ENCODE measurements around the gene NR2C2.
A peak's percentile ranks its signal among the peaks of the same experiment; 100 is the strongest.

Gene NR2C2

DNA sequence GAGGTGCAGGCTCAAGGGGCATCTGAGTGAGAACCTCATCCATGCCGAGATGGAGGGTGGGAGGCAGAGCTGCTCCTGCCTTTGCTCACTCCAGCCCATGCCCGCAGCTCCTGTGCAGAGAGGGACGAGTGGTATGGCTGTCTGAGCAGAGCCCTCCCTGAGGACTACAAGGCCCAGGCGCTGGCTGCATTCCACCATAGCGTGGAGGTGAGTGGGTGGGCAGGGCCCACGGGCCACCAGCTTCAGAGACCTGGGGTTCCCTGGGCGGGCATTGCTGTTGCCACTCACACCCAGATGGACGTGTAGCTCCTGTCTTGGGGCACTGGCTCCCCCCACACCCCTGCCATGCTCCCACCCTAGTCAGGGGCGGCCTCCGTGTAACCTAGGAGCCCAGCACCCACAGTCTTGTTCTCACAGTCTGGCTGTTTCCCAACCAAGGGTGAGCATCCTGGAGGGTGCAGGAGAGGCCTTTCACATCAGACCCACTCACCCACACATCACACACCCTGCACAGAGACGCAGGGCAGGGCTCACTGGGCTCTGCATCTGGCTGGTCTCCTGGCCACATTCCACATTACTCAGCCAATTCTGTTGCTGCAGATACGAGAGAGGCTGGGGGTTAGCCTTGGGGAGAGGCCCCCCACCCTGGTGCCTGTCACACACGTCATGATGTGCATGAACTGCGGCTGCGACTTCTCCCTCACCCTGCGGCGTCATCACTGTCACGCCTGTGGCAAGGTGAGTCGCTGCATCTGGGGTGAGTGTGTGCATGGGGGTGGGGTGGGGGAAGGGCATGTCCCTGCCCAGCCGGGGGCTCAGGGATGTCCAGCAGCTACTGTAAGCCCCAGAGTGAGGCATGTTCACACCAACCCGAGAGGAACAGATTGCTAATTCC lies 25.3 kb upstream of the NR2C2 start:
- no peak for DNase-seq (ENCODE audit: low spot score)

DNA sequence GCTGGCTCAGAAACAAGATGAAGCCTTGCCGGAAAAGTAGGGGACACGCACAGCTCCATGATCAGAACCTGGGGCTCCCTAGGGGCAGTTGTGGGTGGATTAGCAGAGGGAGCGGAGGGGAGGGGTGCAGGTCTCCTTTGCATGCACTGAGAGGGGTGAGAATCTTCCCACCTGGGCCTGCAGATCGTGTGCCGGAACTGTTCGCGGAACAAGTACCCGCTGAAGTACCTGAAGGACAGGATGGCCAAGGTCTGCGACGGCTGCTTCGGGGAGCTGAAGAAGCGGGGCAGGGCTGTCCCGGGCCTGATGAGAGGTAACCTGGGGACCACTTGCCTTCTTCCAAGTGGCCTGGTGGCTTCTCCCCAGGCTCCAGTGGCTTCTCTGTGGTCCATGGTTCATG lies 24.5 kb upstream of the NR2C2 start:
- no peak for DNase-seq (ENCODE audit: low spot score)

DNA sequence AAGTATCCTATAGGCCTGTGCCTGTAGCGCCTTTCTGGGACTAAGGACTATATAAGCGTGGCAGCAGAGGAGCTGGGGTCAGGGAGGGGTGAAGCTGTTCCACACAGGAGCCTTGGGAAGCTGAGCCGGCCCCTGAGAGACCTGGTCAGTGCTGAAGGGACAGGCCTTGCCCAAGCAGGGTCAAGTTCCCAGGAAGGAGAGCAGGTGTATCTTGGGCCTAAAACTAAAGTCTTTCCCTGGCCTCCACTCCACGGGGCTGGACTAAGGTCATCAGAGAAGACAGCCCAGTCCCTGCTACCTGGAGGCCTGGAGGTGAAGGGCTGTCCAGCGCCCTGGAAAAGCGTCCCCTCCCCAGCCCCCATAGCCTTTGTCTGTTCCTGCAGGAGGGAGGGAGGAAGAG lies 23.9 kb upstream of the NR2C2 start:
- DNase-seq (ENCODE audit: low spot score): no peak

DNA sequence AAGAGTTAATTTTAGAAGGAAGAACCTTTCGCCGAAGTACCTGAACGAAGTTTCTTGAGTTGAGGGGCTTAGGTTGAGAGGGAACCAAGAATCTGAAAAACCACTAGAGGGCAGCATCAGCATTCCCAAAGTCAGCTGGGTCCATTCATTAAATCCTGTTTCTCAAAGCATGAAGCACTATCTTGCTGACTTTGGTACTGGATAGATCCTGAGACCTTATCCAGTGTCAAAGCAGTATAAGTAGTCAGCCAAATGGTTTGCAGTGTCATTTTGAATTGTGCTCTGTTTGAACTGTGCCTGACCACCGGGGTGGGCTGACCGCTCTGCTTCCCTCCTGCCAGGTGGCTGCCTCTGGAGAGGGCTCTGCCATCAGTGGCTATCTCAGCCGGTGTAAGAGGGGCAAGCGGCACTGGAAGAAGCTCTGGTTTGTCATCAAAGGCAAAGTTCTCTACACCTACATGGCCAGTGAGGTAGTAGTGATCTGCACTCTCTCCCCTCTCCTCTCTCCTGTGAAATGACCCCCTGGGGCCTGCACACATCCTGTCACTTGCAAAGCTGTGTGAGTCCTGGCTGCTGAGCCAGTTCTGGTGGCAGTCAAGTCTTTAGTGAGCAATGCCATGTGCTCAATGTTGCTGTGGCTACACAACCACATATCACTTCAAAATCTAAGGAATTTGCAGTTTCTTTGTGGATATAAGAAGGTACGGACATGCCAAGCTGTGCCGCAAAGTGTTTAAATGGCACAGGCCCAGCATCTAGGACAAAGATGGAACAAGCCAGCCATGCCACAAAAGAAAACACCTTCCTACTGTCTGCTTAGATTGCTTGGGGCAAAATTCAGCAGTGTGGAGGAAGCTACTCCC lies 21.4 kb upstream of the NR2C2 start:
- peak; percentile 65 for DNase-seq (ENCODE audit: low spot score)

DNA sequence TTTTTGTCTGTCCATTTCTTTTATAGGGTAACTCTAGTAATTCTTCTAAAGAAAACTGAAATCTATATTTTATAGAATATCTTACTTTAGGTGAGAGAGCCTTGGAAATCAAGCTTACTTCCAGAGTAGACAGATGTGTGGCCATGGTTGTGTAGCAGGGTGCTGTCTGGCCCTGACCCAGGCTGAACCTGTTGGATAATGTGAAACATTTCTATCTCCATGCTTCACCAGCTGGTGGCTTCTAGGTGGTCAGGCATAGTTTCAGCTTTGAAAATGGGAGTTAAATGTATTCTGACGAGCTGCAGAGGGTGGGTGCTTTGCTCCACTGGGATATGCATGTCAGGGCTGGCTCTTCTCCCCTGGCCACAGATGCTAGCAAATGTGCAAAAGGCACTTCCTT lies 20.8 kb upstream of the NR2C2 start:
- DNase-seq (ENCODE audit: low spot score): no peak

DNA sequence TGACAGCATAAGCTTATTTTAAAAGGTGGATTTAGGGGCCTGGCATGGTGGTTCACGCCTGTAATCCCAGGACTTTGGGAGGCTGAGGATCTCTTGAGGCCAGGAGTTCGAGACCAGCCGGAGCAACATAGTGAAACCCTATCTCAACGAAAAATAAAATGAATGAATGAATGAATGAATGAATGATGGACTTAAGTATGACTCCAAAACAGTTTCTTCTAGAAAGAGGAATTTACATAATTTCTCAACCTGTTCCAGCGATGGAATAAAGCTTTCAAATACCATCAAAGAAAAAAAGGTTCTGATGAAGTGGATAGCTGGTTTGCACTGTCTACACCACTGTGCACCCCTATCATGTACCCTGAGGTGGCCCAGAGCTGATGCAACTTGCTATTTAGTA lies 20.1 kb upstream of the NR2C2 start:
- no peak for DNase-seq (ENCODE audit: low spot score)

DNA sequence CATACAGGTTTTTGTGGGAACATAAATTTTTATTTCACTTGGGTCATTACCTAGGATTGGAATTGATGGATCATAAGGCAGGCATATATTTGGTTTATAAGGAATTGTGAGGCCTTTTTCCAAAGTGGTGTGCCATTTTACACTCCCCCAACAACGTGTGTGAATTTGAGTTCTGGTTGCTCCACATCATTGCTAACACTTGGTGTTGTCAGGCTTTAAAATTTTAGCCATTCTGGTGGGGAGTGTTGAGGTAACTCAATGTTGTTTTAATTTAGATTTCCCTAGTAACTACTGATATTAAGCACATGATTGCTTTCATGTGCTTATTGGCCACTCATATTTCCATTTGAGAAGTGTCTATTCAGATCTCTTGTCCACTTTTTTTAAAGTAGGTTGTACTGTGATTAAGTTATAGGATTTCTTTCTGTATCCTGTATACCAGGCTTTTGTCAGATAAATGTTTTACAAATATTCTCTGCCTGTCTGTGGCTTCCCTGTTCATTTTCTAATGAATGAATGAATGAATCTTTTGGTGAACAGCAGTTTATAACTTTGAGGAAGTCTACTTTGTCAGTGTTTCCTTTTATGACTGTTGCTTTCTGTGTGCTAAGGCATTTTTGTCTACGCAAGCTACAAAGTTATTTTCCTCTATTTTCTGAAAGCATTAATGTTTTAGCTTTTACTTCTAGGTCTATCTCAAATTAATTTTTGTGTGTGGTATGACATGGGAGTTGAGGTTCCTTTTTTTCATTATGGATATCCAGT lies 17.9 kb upstream of the NR2C2 start:
- no peak for DNase-seq (ENCODE audit: low spot score)

DNA sequence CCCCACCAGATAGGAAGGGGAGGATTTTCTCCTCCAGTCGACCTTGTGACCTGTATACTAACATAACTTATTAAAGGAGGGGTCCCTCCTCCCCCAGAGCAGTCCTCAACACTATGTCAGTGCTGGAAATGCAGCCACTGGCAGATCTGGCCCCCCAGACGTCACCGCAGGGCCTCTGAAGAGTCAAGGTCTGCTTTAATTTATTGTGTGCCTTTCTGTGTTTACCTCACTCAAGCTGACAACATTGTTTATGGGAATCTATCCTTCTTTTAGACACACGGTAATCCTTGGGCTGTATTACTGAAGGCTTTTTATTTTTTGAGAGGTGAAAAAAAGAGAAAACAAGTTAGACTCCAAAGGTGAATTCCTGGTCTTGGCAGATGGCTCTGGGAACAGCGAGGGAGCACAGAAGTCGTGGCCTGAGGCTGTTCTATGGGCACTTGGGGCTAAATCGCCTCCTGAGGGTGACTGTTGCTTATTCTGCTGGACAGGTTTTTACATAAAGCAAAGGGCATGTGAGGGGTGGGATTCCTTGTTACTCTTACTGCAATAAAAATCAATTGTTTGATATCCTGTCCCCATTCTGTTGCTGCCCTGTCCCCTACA lies 13.5 kb upstream of the NR2C2 start:
- no peak for DNase-seq (ENCODE audit: low spot score)

DNA sequence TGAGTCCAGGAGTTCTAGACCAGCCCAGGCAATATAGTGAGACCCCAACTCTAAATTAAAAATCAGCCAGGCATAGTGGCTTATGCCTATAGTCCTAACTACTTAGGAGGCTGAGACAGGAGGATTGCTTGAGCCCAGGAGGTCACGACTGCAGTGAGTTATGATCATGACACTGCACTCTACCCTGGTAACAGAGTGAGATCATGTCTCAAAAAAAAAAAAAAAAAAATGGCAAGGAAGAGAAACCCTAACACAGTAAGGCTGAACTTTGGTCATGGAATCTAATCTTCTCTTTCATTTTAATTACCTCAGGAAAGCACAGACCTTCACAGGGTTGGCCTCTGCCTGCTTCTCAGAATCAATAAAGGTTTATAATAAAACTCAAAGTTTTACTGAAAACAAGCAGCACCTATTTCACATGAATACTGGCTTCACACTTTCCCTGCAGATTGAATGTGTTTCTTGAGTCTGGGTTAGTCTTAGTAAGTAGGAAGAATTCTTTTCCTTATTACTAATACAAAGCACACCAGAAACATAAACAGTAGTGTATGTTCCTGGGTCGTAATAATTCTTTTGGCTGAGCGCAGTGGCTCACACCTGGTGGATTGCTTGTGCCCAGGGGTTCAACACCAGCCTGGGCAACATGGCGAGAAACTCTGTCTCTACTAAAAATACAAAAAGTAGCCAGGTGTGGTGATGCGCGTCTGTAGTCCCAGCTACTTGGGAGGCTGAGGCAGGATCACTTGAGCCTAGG lies 11.6 kb upstream of the NR2C2 start:
- no peak for DNase-seq (ENCODE audit: low spot score)

DNA sequence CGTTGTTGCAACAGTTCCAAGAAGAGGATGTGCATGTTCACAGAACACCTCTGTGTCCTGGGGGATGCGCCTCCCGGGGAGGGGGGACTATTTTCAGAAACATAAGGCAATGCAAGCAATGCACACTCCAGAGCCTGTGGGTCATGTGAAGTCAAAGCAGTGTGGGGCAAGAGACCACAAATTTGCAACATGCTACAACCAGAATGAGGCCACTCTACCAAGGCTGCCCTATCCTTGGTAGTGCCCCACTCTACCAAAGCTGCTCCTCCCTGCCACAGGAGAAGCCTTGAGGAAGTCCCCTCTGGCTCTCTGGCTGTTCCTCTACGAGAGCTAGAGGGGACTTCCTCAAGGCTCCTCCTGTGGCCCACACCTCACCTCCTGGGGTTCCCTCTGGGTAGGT lies 8.4 kb upstream of the NR2C2 start:
- DNase-seq (ENCODE audit: low spot score): no peak

DNA sequence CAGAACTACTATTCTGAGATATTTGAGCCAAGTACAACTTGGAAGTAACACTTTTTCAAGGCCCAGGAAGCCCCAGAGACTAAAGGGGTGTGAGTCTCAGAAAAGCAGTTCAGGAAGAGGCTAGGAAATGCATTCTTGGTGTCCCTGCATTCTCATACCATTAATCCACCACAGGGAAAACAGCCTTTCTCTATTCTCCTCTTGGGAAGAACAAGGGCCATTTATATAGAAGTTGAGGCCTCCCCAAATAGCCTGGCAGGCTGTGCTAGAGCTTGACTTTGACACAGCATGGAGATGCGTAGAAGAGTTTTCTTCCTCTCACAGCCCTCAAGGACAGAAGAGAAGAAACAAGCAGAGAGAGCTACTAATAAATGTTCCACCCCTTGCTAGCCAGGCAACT lies 5.5 kb upstream of the NR2C2 start:
- no peak for DNase-seq (ENCODE audit: low spot score)

DNA sequence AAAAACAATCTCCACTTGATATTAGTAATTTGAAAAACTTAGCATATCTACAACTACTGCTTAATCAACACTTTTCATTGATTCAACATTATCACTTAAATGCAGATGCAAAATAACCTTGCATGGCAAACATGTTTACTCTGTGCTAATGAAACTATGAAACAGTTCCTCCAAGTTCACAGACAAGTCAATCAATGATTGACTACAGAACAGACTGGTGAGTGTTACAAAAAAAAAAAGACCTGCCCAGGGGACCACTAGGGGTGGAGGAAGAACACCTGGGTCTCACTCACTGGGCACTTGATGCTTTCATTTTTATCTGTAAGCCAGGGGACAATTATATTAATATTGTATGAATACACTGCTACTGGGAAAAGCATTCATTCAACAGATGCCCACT lies 4.3 kb upstream of the NR2C2 start:
- no peak for DNase-seq (ENCODE audit: low spot score)

DNA sequence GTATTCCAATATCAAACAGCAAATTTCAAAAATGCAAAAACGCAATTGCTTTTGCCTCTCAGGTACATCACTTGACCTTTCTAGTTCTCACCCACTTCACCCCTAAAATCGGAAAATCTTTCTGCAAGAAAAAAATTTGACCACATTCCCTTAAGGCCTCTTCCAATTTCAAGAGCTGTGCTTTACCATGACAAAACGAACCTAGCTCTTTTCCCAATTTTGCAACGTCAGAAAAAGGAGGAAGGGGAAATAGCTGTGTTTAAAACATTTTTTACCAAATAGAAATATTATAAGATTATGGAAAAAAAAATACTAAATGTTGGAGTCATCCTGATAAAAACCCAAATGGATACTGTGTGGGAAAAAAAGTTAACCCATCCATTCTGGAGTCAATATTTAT lies 1.1 kb upstream of the NR2C2 start:
- DNase-seq (ENCODE audit: low spot score): no peak

DNA sequence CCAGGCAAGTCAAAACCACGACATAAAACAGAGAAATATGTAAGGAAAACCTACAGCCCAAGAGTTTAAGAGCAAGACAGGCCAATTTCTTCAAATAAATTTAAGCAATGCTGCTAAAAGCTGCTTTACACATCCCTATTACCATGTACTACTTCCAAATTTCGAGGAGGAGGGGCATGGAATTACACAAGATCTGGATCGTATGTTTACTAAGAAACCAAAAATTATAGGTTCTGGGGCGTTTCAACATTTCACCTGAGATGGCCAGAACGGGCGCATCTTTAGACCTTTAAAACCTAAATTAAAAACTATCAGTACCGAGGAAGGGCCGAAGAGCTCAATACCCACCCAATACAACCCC lies 664 bp upstream of the NR2C2 start:
- DNase-seq (ENCODE audit: low spot score): no peak

DNA sequence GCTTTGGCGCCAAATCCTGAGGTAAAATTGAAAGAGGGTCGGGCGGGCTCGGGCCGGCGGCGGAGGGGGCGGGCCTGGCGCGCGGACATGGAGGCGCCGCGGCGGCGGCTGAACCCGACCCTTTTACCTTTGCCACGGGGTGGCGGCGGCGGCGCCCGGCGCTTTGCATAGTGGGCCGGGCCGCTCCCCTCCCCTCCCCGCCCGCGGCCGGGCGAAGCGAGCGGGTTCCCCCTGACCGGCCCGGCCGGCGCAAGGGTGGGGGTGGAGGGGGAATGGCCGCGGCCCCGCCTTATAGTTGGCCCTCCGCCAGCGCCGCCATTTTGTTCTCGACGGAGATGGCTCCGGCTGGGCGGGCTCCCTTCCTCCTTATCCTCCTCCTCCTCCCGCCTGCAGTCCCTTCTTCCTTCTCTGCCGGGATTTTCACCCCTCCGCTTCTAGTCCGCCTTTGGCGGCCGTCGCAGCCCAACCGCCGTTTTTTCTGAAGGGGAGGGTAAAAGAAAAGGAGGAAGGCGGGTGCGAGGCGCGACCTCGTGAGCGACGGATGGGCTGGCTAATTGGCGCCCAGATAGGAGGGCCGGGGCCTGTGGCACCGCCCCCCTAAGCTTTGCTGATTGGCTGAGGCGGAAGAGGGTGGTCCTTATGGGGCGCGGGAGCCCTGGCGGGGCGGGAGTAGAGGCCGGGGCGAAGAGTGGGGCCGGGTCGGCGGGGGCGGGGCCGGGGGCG lies 664 bp downstream of the NR2C2 start:
- DNase-seq (ENCODE audit: low spot score): peak; percentile 99

DNA sequence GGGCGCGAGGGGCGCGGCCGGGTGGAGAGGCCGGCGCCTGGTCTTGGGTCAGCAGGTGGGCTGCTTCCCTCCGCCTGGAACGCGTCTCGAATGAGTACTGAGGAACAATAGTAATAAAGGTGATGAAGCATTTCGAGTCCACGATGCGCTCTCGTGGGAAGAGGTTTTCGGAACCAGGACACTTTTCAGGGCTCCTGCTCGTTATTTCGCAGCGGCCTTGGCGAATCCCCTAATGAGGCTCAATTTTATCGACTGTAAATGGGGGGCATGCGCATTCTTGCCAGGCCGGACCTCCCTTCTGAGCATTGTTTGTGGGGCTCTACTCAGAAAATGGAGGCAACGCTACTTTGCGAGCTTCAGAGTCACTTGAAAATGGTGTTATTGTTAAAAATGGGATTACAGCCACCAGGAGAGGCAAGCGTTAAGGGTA lies 1.2 kb downstream of the NR2C2 start:
- no peak for DNase-seq (ENCODE audit: low spot score)

DNA sequence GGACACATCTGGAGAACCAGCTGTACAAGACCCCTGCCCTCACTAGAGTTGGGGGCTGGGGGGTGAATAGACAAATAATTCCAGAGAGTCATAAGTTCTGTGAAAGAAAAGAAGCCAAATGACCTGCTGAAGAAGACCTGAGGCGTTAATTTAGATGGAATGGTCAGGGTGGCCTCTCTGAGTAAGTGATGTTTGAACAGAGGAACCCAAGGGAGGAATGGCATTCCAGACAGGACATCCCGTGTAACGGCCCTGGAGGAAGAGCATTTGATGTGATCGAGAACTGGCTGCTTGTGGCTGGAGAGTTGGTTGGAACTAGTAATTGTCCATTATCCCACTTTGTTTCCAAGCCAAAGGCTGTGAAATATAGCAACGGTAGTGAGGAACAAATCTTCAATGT lies 1.7 kb downstream of the NR2C2 start:
- no peak for DNase-seq (ENCODE audit: low spot score)

DNA sequence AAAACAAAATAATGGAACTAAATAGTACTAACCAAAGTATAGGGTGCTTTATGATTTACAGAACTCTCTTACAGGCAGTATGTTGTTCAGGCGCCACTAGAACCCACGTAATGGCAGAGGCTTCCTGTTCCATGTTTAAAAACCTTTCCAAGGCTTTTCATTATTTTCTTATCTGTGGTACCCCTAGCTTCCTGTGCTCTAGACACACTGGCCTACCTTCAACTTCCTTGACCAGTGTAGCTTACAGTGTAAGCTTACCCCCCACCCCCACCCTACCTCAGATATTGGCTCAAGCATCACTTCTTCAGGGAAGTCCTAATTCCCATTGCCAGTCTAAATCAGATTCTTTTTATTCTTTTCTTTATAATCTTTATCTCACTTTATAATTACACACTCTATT lies 2.9 kb downstream of the NR2C2 start:
- no peak for DNase-seq (ENCODE audit: low spot score)

DNA sequence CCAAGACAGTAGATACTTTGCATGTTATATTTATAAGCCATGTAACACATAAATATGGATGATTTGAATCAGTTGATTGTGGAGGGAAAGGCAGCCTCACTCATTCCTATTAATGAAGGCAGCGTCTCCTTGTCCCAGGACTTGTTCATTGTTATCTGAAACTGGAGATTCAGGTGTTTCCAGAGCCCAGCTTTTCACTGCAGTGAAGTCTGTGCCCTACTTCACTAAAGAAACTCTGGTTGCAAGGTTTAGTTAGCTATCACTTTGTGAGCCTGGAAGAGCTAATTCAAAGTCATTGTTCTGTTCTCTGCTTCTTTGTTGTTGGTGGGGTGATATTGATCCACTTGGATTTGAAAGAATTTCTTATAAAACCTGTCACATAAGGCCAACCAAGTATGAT lies 9.8 kb downstream of the NR2C2 start:
- DNase-seq (ENCODE audit: low spot score): no peak

DNA sequence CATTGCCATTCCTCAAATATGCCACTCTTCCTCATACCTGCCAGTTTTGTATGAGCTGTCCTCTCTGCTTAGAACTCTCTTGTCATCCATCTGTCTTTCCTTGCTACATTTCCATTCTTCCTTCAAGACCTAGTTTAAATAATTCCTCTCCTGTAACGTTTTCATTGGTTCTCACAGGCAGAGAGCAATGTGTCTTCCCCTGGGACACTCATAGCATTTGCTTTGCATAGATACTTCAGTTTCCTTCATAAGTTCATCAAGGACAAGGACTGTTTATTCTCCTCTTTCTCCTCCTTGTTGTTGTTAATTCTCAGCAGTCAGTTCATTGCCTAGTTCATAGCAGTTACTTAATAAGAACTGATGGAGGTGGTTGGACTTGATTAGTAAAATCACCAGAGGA lies 10.5 kb downstream of the NR2C2 start:
- no peak for DNase-seq (ENCODE audit: low spot score)

Data from hepatic stellate cell (primary cell).